Cardiac muscle cell (in vitro differentiated cells and primary cell): ENCODE data around the gene RGS7. TPM values are rescaled to one million over a fixed set of nuclear protein-coding genes. Genes with fewer than 3 reads are reported as not detected.

Experiments
- DNase-seq, 2 donors: peaks; one replicate each; pipeline versions ENCODE4 v3.0.0 to v3.0.0-alpha.2; 2010 to 2017; ENCODE audit warnings: low read depth in 1 of 2, low spot score in 1 of 2
- H3K27ac ChIP-seq: fragments of 200-600 bp; sonication (generic); 2 replicates; pipeline ENCODE4 v1.5.1; 2016
- H3K27me3 ChIP-seq: fragments of 200-600 bp; sonication (generic); 2 replicates; pipeline ENCODE4 v1.6.0; 2016; ENCODE audit warnings: control low read depth
- H3K36me3 ChIP-seq: fragments of 200-600 bp; sonication (generic); 2 replicates; pipeline ENCODE4 v1.5.1; 2016; ENCODE audit warnings: control low read depth
- H3K4me1 ChIP-seq: fragments of 200-600 bp; sonication (generic); 2 replicates; pipeline ENCODE4 v1.8.1; 2017; ENCODE audit warnings: low read depth, mild to moderate bottlenecking, mixed run types
- H3K4me3 ChIP-seq: fragments of 200-600 bp; sonication (generic); 2 replicates; pipeline ENCODE4 v1.5.1; 2016; ENCODE audit warnings: mild to moderate bottlenecking
- H3K9me3 ChIP-seq: fragments of 200-600 bp; sonication (generic); 2 replicates; pipeline ENCODE4 v1.5.1; 2017; ENCODE audit warnings: low read depth, mild to moderate bottlenecking, control low read depth
- CTCF ChIP-seq: IDR thresholded peaks from 2 replicates; pipeline ENCODE4 v1.5.1; 2012; ENCODE audit warnings: low read depth, mild to moderate bottlenecking, low read length
- polyA plus RNA-seq: library from polyadenylated mRNA; unstranded; fragments of >200 nt; fragmentation: Nextera tagmentation; extraction: Ambion mirVana; gene quantifications from 2 replicates; pipeline ENCODE4 v1.2.1, GENCODE V29; 2016
- total RNA-seq: library from RNA; depleted of rRNA; stranded (reverse); fragments of >200 nt; gene quantifications from 2 replicates; pipeline ENCODE4 v1.2.3, GENCODE V29; 2016

The RGS7 gene
- total and polyA plus RNA-seq, 2 experiments from 2014 or later, result not detected

GRCh38 chr1:241118049-241118448, 239.0 kb downstream of the RGS7 start:
- H3K36me3 ChIP-seq, result no peaks in the 10 kb centered on the region
- TF ChIP-seq CTCF, result no peak
- no peak overlapping the region for H3K4me3 ChIP-seq
- H3K9me3 ChIP-seq, result no peaks in the 10 kb centered on the region
- no peaks in the 10 kb centered on the region for H3K4me1 ChIP-seq
- no peak for DNase-seq
- H3K27ac ChIP-seq, result no peak overlapping the region
- peaks cover 26% of the 10 kb centered on the region for H3K27me3 ChIP-seq

GRCh38 chr1:241115784-241116183, 241.2 kb downstream of the RGS7 start:
- no peak overlapping the region for H3K27ac ChIP-seq
- H3K36me3 ChIP-seq, result no peaks in the 10 kb centered on the region
- TF ChIP-seq CTCF, result no peak
- no peak for DNase-seq
- no peaks in the 10 kb centered on the region for H3K4me1 ChIP-seq
- H3K27me3 ChIP-seq, result peaks cover 45% of the 10 kb centered on the region
- H3K4me3 ChIP-seq, result no peak overlapping the region
- H3K9me3 ChIP-seq, result no peaks in the 10 kb centered on the region

GRCh38 chr1:241114699-241115233, 242.2 kb downstream of the RGS7 start:
- Histone ChIP-seq H3K36me3 (no peaks in the 10 kb centered on the region), H3K9me3 (no peaks in the 10 kb centered on the region), H3K27me3 (peaks cover 45% of the 10 kb centered on the region), H3K27ac (no peak overlapping the region), H3K4me3 (no peak overlapping the region), H3K4me1 (no peaks in the 10 kb centered on the region)
- TF ChIP-seq CTCF, result no peak
- DNase-seq, result no peak

- TF ChIP-seq CTCF, result no peak
- DNase-seq, result no peak
- H3K27ac ChIP-seq, result no peak overlapping the region
Measured at GRCh38 chr1:241113557-241113956, 243.4 kb downstream of the RGS7 start.

GRCh38 chr1:241109039-241109438, 248.0 kb downstream of the RGS7 start:
- Histone ChIP-seq H3K9me3 (no peaks in the 10 kb centered on the region), H3K27me3 (peaks cover 48% of the 10 kb centered on the region), H3K4me3 (no peak overlapping the region), H3K27ac (no peak overlapping the region), H3K4me1 (no peaks in the 10 kb centered on the region), H3K36me3 (no peaks in the 10 kb centered on the region)
- TF ChIP-seq CTCF, result no peak
- DNase-seq, result no peak

More at GRCh38 chr1:241113557-241113956, 243.4 kb downstream of the RGS7 start:
- Histone ChIP-seq H3K4me3 (no peak overlapping the region), H3K9me3 (no peaks in the 10 kb centered on the region), H3K4me1 (no peaks in the 10 kb centered on the region), H3K36me3 (no peaks in the 10 kb centered on the region), H3K27me3 (peaks cover 50% of the 10 kb centered on the region)
